Myocyte (in vitro differentiated cells): Measurements from ENCODE around the gene NPAS4. TPM values are rescaled to one million over a fixed set of nuclear protein-coding genes. Genes with fewer than 3 reads are reported as not detected.

ENCODE experiments used
- DNase-seq: peaks from one replicate; pipeline ENCODE4 v3.0.0-alpha.2; 2012; ENCODE audit warnings: low read depth
- total RNA-seq: library from RNA; depleted of rRNA; stranded (reverse); fragments of >200 nt; gene quantifications from 2 replicates; pipeline ENCODE4 v1.2.3, GENCODE V29; 2014

The NPAS4 gene
- total RNA-seq, 1 donor from 2014 or later = not detected

DNA sequence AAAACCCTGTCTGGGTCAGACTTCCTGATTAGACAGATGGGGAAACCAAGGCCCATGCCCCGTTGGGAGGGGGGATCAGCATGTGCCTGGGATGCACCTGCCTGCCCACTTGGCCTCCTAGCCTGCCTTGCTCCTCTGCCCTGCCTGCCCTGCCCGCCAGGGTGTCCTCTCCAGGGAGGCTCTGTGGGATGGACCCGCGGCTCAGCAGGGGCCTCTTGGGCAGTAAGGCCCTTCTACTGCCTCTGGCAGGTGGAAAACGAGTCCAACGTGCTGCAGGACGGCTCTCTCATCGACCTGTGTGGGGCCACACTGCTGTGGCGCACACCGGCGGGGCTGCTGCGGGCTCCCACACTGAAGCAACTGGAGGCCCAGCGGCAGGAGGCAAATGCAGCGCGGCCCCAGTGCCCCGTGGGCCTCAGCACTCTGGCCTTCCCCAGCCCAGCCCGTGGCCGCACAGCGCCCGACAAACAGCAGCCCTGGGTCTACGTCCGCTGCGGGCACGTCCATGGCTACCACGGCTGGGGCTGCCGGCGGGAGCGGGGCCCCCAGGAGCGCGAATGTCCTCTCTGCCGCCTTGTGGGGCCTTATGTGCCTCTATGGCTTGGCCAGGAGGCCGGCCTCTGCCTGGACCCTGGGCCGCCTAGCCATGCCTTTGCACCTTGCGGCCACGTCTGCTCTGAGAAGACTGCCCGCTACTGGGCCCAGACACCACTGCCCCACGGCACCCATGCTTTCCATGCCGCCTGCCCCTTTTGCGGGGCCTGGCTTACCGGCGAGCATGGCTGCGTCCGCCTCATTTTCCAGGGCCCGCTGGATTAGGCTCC is 54.7 kb downstream of the NPAS4 start:
- DNase-seq = no peak

Other genes starting within 250 kb of the NPAS4 start
- gene KLC2, start 163.3 kb upstream of the NPAS4 start, total RNA-seq = 37.6 and 49.9 TPM in 2 replicates
- 143 and 146 TPM in 2 replicates for gene RAB1B, start 152.4 kb upstream of the NPAS4 start, total RNA-seq
- 1.3 and 1.9 TPM in 2 replicates for gene CNIH2, start 142.9 kb upstream of the NPAS4 start, total RNA-seq
- 115 and 165 TPM in 2 replicates for gene YIF1A, start 131.9 kb upstream of the NPAS4 start, total RNA-seq
- gene TMEM151A, start 129.1 kb upstream of the NPAS4 start, total RNA-seq = 0.08 and 0.26 TPM in 2 replicates
- gene CD248, start 104.0 kb upstream of the NPAS4 start, total RNA-seq = not detected in 2 replicates
- gene RIN1, start 84.6 kb upstream of the NPAS4 start, total RNA-seq = 32.3 and 43.9 TPM in 2 replicates
- 45.9 and 56.1 TPM in 2 replicates for gene BRMS1, start 75.9 kb upstream of the NPAS4 start, total RNA-seq
- 60.3 and 69.3 TPM in 2 replicates for gene B4GAT1, start 73.4 kb upstream of the NPAS4 start, total RNA-seq
- gene SLC29A2, start 49.3 kb upstream of the NPAS4 start, total RNA-seq = 4.5 and 8.5 TPM in 2 replicates
- 23.1 and 27.9 TPM in 2 replicates for gene MRPL11, start 17.8 kb downstream of the NPAS4 start, total RNA-seq
- gene PELI3, start 45.9 kb downstream of the NPAS4 start, total RNA-seq = 5.5 and 9.3 TPM in 2 replicates
- gene DPP3, start 59.4 kb downstream of the NPAS4 start, total RNA-seq = 52.7 TPM in 2 replicates
- 29.5 and 39.6 TPM in 2 replicates for gene BBS1, start 89.6 kb downstream of the NPAS4 start, total RNA-seq
- 15.7 and 20.9 TPM in 2 replicates for gene ZDHHC24, start 125.0 kb downstream of the NPAS4 start, total RNA-seq
- gene ACTN3, start 125.9 kb downstream of the NPAS4 start, total RNA-seq = 0.75 and 1.5 TPM in 2 replicates
- 52.8 and 73.8 TPM in 2 replicates for gene CTSF, start 147.6 kb downstream of the NPAS4 start, total RNA-seq
- 0.26 and 0.45 TPM in 2 replicates for gene CCDC87, start 172.0 kb downstream of the NPAS4 start, total RNA-seq
- gene CCS, start 172.2 kb downstream of the NPAS4 start, total RNA-seq = 25.8 and 26.1 TPM in 2 replicates
- gene RBM14, start 195.6 kb downstream of the NPAS4 start, total RNA-seq = 28.6 and 35.8 TPM in 2 replicates
- 83.4 and 99.4 TPM in 2 replicates for gene RBM4, start 217.7 kb downstream of the NPAS4 start, total RNA-seq